ENCODE measurements around the gene KCTD15. TPM values are rescaled to one million over a fixed set of nuclear protein-coding genes. Genes with fewer than 3 reads are reported as not detected.

The KCTD15 gene
- total and polyA plus RNA-seq, 2 donors (not counting 3 experiments of a cell fraction or from before 2014, with no cell fraction given), result 49.5 to 51.8 TPM

DNA sequence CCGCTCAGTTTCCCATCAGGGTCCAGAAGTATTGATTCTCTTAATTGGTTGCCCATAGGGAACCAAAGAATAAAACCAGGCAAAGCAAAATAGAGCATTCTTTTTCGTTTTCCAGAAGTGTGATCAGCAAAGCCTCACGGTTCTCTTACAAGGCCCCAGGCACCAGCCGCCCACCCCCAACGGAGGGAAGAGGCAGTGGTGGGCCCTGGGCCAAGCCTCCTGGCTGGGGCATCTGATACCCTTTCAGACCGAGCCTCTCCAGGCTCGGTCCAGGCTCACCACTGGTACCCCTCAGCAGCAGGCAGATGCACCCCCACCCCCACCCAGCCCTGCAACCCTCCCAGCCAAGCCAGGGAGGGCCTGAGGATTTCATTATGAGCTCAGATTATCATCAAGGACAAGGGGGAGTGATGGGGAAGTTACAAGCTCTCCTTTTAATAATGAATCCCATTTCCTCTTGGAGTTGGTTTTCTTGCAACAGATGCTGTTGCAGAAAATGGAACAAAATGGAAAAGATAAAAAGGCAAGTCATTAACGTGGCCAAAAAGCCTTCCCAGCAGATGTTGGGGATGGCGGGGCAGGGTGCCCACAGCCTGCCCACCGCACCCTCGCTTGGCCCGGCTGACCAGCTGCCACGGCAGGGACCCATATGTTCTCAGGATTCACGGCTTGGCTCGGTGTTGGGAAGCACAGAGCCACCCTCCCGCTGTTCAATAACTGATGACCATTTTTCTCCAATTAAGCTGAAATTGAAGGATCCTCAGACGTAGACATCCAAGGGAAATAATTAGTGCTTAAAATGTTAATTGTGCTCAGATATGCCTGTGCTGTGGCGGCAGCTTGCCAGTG, 45.9 kb upstream of the KCTD15 start:
- dilution Hi-C loops (cut with MboI; ENCODE audit: extremely low pct_ligation_motif_present, low sequenced_read_pairs) (no loop called here), intact Hi-C loops (cut with micrococcal nuclease) (no loop called here)
- no peak overlapping the region for H3K9ac ChIP-seq (replicated peaks; ENCODE audit: extremely low read depth, insufficient read depth, low read length)
- H3K9me3 ChIP-seq (replicated peaks; ENCODE audit: control insufficient read depth, insufficient read depth, low read length), result no peaks in the 10 kb centered on the region
- H4K20me1 ChIP-seq (replicated peaks; ENCODE audit: control insufficient read depth, extremely low read depth, insufficient read depth, low read length), result no peaks in the 10 kb centered on the region
- H3K4me1 ChIP-seq (ENCODE audit: control insufficient read depth, extremely low read depth, insufficient read depth, low read length), result no peaks in the 10 kb centered on the region
- H3K27me3 ChIP-seq (ENCODE audit: control insufficient read depth in 2 of 2, insufficient read depth in 2 of 2, low read length in 2 of 2), result no peaks in the 10 kb centered on the region
- no peaks in the 10 kb centered on the region for H3K9me1 ChIP-seq (replicated peaks; ENCODE audit: control insufficient read depth, extremely low read depth, insufficient read depth, low read length)
- H2AFZ ChIP-seq (ENCODE audit: low read depth, low read length), result no peak overlapping the region
- POLR2A ChIA-PET, result no interaction called here
- no peak overlapping the region for H3K27ac ChIP-seq (ENCODE audit: insufficient read depth, low read depth, low read length)
- H3K79me2 ChIP-seq (ENCODE audit: control insufficient read depth, insufficient read depth, low read length), result no peaks in the 10 kb centered on the region
- H3K36me3 ChIP-seq (ENCODE audit: control insufficient read depth in 2 of 2, extremely low read depth in 1 of 2, insufficient read depth in 2 of 2, low read length in 2 of 2), result no peaks in the 10 kb centered on the region
- no peak overlapping the region for H3K4me3 ChIP-seq (replicated peaks in 1 of 3; ENCODE audit: insufficient read depth in 1 of 3, low read depth in 1 of 3, low read length in 3 of 3)
- FAIRE-seq (no peak), DNase-seq (ENCODE audit: low read depth, low spot score) (no peak)
- CTCF ChIA-PET, result interaction anchor here (1.5 kb wide), 1 partner anchor 27 kb away, joined by 3 read pairs; no protein-coding TSS in a partner anchor
- BruUV-seq (replicated peaks), result no TSS peak
- H3K4me2 ChIP-seq (ENCODE audit: insufficient read depth, low read length), result no peak overlapping the region
- TF ChIP-seq, protein P1, sequence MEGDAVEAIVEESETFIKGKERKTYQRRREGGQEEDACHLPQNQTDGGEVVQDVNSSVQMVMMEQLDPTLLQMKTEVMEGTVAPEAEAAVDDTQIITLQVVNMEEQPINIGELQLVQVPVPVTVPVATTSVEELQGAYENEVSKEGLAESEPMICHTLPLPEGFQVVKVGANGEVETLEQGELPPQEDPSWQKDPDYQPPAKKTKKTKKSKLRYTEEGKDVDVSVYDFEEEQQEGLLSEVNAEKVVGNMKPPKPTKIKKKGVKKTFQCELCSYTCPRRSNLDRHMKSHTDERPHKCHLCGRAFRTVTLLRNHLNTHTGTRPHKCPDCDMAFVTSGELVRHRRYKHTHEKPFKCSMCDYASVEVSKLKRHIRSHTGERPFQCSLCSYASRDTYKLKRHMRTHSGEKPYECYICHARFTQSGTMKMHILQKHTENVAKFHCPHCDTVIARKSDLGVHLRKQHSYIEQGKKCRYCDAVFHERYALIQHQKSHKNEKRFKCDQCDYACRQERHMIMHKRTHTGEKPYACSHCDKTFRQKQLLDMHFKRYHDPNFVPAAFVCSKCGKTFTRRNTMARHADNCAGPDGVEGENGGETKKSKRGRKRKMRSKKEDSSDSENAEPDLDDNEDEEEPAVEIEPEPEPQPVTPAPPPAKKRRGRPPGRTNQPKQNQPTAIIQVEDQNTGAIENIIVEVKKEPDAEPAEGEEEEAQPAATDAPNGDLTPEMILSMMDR (IDR thresholded peaks at IDR 0.05; ENCODE audit: extremely low read depth in 1 of 2, insufficient read depth in 1 of 2, low read depth in 1 of 2, low read length in 2 of 2), result no peak
- no peak for TF ChIP-seq EZH2 (IDR thresholded peaks at IDR 0.05; ENCODE audit: borderline replicate concordance, low read depth, low read length, severe bottlenecking)
- TF ChIP-seq, protein P2, sequence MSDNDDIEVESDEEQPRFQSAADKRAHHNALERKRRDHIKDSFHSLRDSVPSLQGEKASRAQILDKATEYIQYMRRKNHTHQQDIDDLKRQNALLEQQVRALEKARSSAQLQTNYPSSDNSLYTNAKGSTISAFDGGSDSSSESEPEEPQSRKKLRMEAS (IDR thresholded peaks at IDR 0.05; ENCODE audit: insufficient read depth, insufficient read length), result no peak
- TF ChIP-seq POLR2A (IDR thresholded peaks at IDR 0.05; ENCODE audit: low read depth, low read length), result no peak

DNA sequence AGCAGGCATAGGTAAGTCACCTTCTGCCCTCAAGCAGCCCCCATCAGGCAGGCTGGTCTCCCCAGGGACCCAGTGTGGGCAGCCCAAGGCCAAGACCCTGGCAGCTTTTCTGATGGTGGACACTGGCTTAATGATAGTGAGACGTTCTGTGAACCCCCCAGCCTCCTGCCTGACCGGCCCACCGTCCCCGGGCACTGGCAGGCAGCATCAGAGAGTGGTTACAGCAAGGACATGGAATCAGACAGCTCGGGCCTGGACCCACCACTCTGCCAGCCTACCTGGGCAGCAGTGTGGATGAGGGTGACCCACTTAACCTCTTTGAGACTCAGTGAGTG, 45.3 kb upstream of the KCTD15 start:
- BruUV-seq (replicated peaks), result no TSS peak
- dilution Hi-C loops (cut with MboI; ENCODE audit: extremely low pct_ligation_motif_present, low sequenced_read_pairs) (no loop called here), intact Hi-C loops (cut with micrococcal nuclease) (no loop called here)
- ChIA-PET CTCF (interaction anchor here (1.5 kb wide), 1 partner anchor 27 kb away, joined by 3 read pairs; no protein-coding TSS in a partner anchor), POLR2A (no interaction called here)
- Histone ChIP-seq H3K4me1 (ENCODE audit: control insufficient read depth, extremely low read depth, insufficient read depth, low read length) (no peaks in the 10 kb centered on the region), H2AFZ (ENCODE audit: low read depth, low read length) (no peak overlapping the region), H4K20me1 (replicated peaks; ENCODE audit: control insufficient read depth, extremely low read depth, insufficient read depth, low read length) (no peaks in the 10 kb centered on the region), H3K9me1 (replicated peaks; ENCODE audit: control insufficient read depth, extremely low read depth, insufficient read depth, low read length) (no peaks in the 10 kb centered on the region), H3K9me3 (replicated peaks; ENCODE audit: control insufficient read depth, insufficient read depth, low read length) (no peaks in the 10 kb centered on the region), H3K9ac (replicated peaks; ENCODE audit: extremely low read depth, insufficient read depth, low read length) (no peak overlapping the region), H3K79me2 (ENCODE audit: control insufficient read depth, insufficient read depth, low read length) (no peaks in the 10 kb centered on the region), H3K4me3 (replicated peaks in 1 of 3; ENCODE audit: insufficient read depth in 1 of 3, low read depth in 1 of 3, low read length in 3 of 3) (no peak overlapping the region), H3K27ac (ENCODE audit: insufficient read depth, low read depth, low read length) (no peak overlapping the region), H3K27me3 (ENCODE audit: control insufficient read depth in 2 of 2, insufficient read depth in 2 of 2, low read length in 2 of 2) (no peaks in the 10 kb centered on the region), H3K36me3 (ENCODE audit: control insufficient read depth in 2 of 2, extremely low read depth in 1 of 2, insufficient read depth in 2 of 2, low read length in 2 of 2) (no peaks in the 10 kb centered on the region), H3K4me2 (ENCODE audit: insufficient read depth, low read length) (no peak overlapping the region)
- FAIRE-seq, result no peak
- no peak for DNase-seq (ENCODE audit: low read depth, low spot score)
- TF ChIP-seq JUN (IDR thresholded peaks at IDR 0.05; ENCODE audit: borderline replicate concordance, insufficient read depth, insufficient read length, low read depth) (no peak), POLR2AphosphoS5 (IDR thresholded peaks at IDR 0.05; ENCODE audit: insufficient read depth, low read depth, low read length) (no peak), MYC (IDR thresholded peaks at IDR 0.05; ENCODE audit: low read depth, low read length) (no peak), GATA2 (IDR thresholded peaks at IDR 0.05; ENCODE audit: insufficient read depth, insufficient read length, low read depth, low read length) (no peak), FOS (IDR thresholded peaks at IDR 0.05; ENCODE audit: borderline replicate concordance, insufficient read depth, low read length) (no peak), POLR2A (IDR thresholded peaks at IDR 0.05; ENCODE audit: low read depth, low read length) (no peak), EZH2 (IDR thresholded peaks at IDR 0.05; ENCODE audit: borderline replicate concordance, low read depth, low read length, severe bottlenecking) (no peak)
- TF ChIP-seq, protein P2 (IDR thresholded peaks at IDR 0.05; ENCODE audit: insufficient read depth, insufficient read length), result no peak
- TF ChIP-seq, protein P1 (IDR thresholded peaks at IDR 0.05; ENCODE audit: extremely low read depth in 1 of 2, insufficient read depth in 1 of 2, low read depth in 1 of 2, low read length in 2 of 2), result no peak
